ENCODE measurements around the gene HMOX1.

The HMOX1 gene

GRCh38 chr22:35443338-35443737, 62.4 kb downstream of the HMOX1 start:
- no peaks in the 10 kb centered on the region for H3K27me3 Mint-ChIP-seq
- H3K36me3 Mint-ChIP-seq, result peaks cover 10% of the 10 kb centered on the region
- no peaks in the 10 kb centered on the region for H3K9me3 Mint-ChIP-seq
- H3K4me1 Mint-ChIP-seq, result no peaks in the 10 kb centered on the region
- H3K27ac Mint-ChIP-seq, result no peak overlapping the region
- no peak overlapping the region for H3K4me3 Mint-ChIP-seq

All from activated naive CD4-positive, alpha-beta T cell treated with anti-CD3 and anti-CD28 coated beads, Interleukin-2, amount 50 U/mL, for 24 hours (primary cell).